HEK293 (cell line): ENCODE measurements around the gene ROBO1.

Experiments used
- CTCF ChIA-PET: fragments of 350-600 bp; formaldehyde crosslinking; extraction: SDS; loops from one replicate; lab custom pipeline; 2021; ENCODE audit warnings: antibody characterized with exemption; lab: Yijun Ruan, JAX
- POLR2A ChIA-PET: fragments of 300-600 bp; formaldehyde crosslinking; extraction: SDS; loops from one replicate; lab custom pipeline; 2020; ENCODE audit warnings: antibody characterized with exemption, inconsistent platforms; lab: Yijun Ruan, JAX
- H3K27ac ChIP-seq: fragments of 200-500 bp; sonication (Bioruptor generic); 2 replicates; pipeline ENCODE4 v1.5.1; 2014; ENCODE audit warnings: low read depth, low read length, control low read depth, inconsistent platforms; ENCODE audit errors: extremely low read depth
- H3K36me3 ChIP-seq, 2 experiments: fragments of 200-500 bp in 1 of 2; sonication (Bioruptor generic) in 1 of 2; 1 replicate in 1 of 2; 2 replicates in 1 of 2; pipeline ENCODE4 v1.5.1; 2014 to 2017; ENCODE audit warnings: inconsistent platforms in 2 of 2, low read length in 2 of 2; ENCODE audit not compliant: control insufficient read depth in 2 of 2, insufficient read depth in 1 of 2
- H3K4me1 ChIP-seq: fragments of 200-500 bp; sonication (Bioruptor generic); 2 replicates; pipeline ENCODE4 v1.5.1; 2014; ENCODE audit warnings: mild to moderate bottlenecking, low read length, inconsistent platforms; ENCODE audit not compliant: control insufficient read depth, insufficient read depth
- H3K4me3 ChIP-seq: 2 replicates; pipeline ENCODE4 v1.5.1; 2011; ENCODE audit warnings: low read depth, mild to moderate bottlenecking, control low read depth, low read length, moderate library complexity
- H3K9me3 ChIP-seq: fragments of 200-500 bp; sonication (Bioruptor generic); 2 replicates; pipeline ENCODE4 v1.5.1; 2014; ENCODE audit warnings: low read depth, low read length, inconsistent platforms; ENCODE audit not compliant: control insufficient read depth, insufficient read depth
- AEBP2 ChIP-seq: fragments of 450-650 bp; formaldehyde crosslinking; IDR thresholded peaks from 2 replicates; pipeline ENCODE4 v1.5.1; 2016; ENCODE audit warnings: missing biosample characterization, missing genetic modification characterization, borderline replicate concordance
- BCL11B ChIP-seq: fragments of 450-650 bp; formaldehyde crosslinking; IDR thresholded peaks from 2 replicates; pipeline ENCODE4 v1.5.1; 2016; ENCODE audit warnings: low read depth, missing biosample characterization, missing genetic modification characterization
- GLIS2 ChIP-seq: fragments of 450-650 bp; formaldehyde crosslinking; IDR thresholded peaks from 2 replicates; pipeline ENCODE4 v1.5.1; 2016; ENCODE audit warnings: missing biosample characterization, missing genetic modification characterization
- HOXA7 ChIP-seq: sonication (generic); formaldehyde crosslinking; IDR thresholded peaks from 2 replicates; pipeline ENCODE4 v1.8.1; 2022; ENCODE audit warnings: missing genetic modification reagents, borderline replicate concordance
- KLF9 ChIP-seq: fragments of 450-650 bp; formaldehyde crosslinking; IDR thresholded peaks from 2 replicates; pipeline ENCODE4 v1.5.1; 2016; ENCODE audit warnings: missing biosample characterization, missing genetic modification characterization, low read depth
- REPIN1 ChIP-seq: fragments of 450-650 bp; formaldehyde crosslinking; IDR thresholded peaks from 2 replicates; pipeline ENCODE4 v1.5.1; 2017; ENCODE audit warnings: missing biosample characterization, missing genetic modification characterization, low read depth
- ZBTB20 ChIP-seq: fragments of 450-650 bp; formaldehyde crosslinking; IDR thresholded peaks from 2 replicates; pipeline ENCODE4 v1.5.1; 2016; ENCODE audit warnings: missing biosample characterization, missing genetic modification characterization
- ZFP69B ChIP-seq: fragments of 450-650 bp; formaldehyde crosslinking; IDR thresholded peaks from 2 replicates; pipeline ENCODE4 v1.5.1; 2016; ENCODE audit warnings: missing biosample characterization, missing genetic modification characterization
- ZNF157 ChIP-seq: fragments of 450-650 bp; formaldehyde crosslinking; IDR thresholded peaks from 2 replicates; pipeline ENCODE4 v1.5.1; 2016; ENCODE audit warnings: missing biosample characterization, missing genetic modification characterization
- ZNF175 ChIP-seq: fragments of 450-650 bp; formaldehyde crosslinking; IDR thresholded peaks from 2 replicates; pipeline ENCODE4 v1.5.1; 2016; ENCODE audit warnings: missing biosample characterization, missing genetic modification characterization
- ZNF184 ChIP-seq: fragments of 450-650 bp; IDR thresholded peaks from 2 replicates; pipeline ENCODE4 v1.5.1; 2018; ENCODE audit warnings: missing biosample characterization, mild to moderate bottlenecking, missing genetic modification characterization
- ZNF341 ChIP-seq: fragments of 450-650 bp; formaldehyde crosslinking; IDR thresholded peaks from 2 replicates; pipeline ENCODE4; 2016; ENCODE audit warnings: low read depth, missing biosample characterization, missing genetic modification characterization
- ZNF37A ChIP-seq: fragments of 450-650 bp; IDR thresholded peaks from 2 replicates; pipeline ENCODE4 v1.5.1; 2018; ENCODE audit warnings: missing biosample characterization, missing genetic modification characterization
- ZNF423 ChIP-seq: fragments of 450-650 bp; formaldehyde crosslinking; IDR thresholded peaks from 2 replicates; pipeline ENCODE4 v1.5.1; 2016; ENCODE audit warnings: missing biosample characterization, missing genetic modification characterization
- ZNF48 ChIP-seq: fragments of 450-650 bp; formaldehyde crosslinking; IDR thresholded peaks from 2 replicates; pipeline ENCODE4 v1.5.1; 2016; ENCODE audit warnings: missing biosample characterization, missing genetic modification characterization
- ZNF530 ChIP-seq: fragments of 450-650 bp; formaldehyde crosslinking; IDR thresholded peaks from 2 replicates; pipeline ENCODE4 v1.5.1; 2016; ENCODE audit warnings: low read depth, missing biosample characterization, missing genetic modification characterization
- ZNF596 ChIP-seq: fragments of 450-650 bp; IDR thresholded peaks from 2 replicates; pipeline ENCODE4 v1.5.0; 2018; ENCODE audit warnings: missing biosample characterization, mild to moderate bottlenecking, missing genetic modification characterization, moderate library complexity
- ZNF629 ChIP-seq: fragments of 450-650 bp; formaldehyde crosslinking; IDR thresholded peaks from 2 replicates; pipeline ENCODE4 v1.5.1; 2017; ENCODE audit warnings: missing biosample characterization, missing genetic modification characterization
- ZNF707 ChIP-seq: fragments of 450-650 bp; formaldehyde crosslinking; IDR thresholded peaks from 2 replicates; pipeline ENCODE4 v1.5.1; 2016; ENCODE audit warnings: missing biosample characterization, missing genetic modification characterization
- ZSCAN18 ChIP-seq: fragments of 450-650 bp; formaldehyde crosslinking; IDR thresholded peaks from 2 replicates; pipeline ENCODE4 v1.5.1; 2016; ENCODE audit warnings: missing biosample characterization, missing genetic modification characterization
- TF ChIP-seq, protein P1 (sequence below): fragments of 450-650 bp; formaldehyde crosslinking; IDR thresholded peaks from 2 replicates; pipeline ENCODE4 v1.5.1; 2016; ENCODE audit warnings: missing biosample characterization, missing genetic modification characterization
- TF ChIP-seq, protein P2 (sequence below): fragments of 450-650 bp; formaldehyde crosslinking; IDR thresholded peaks from 2 replicates; pipeline ENCODE4 v1.5.1; 2017; ENCODE audit warnings: missing biosample characterization, missing genetic modification characterization
- TF ChIP-seq, protein P3 (sequence below): fragments of 450-650 bp; formaldehyde crosslinking; conservative IDR thresholded peaks from 2 replicates; pipeline ENCODE4 v1.5.1; 2016; ENCODE audit warnings: low read depth, missing biosample characterization, missing genetic modification characterization
- TF ChIP-seq, protein P4 (sequence below): fragments of 450-650 bp; formaldehyde crosslinking; IDR thresholded peaks from 2 replicates; pipeline ENCODE4 v1.5.1; 2017; ENCODE audit warnings: missing biosample characterization, missing genetic modification characterization
- TF ChIP-seq, protein P5 (sequence below): fragments of 450-650 bp; formaldehyde crosslinking; IDR thresholded peaks from 2 replicates; pipeline ENCODE4; 2016; ENCODE audit warnings: missing biosample characterization, missing genetic modification characterization

ROBO1 gene

DNA sequence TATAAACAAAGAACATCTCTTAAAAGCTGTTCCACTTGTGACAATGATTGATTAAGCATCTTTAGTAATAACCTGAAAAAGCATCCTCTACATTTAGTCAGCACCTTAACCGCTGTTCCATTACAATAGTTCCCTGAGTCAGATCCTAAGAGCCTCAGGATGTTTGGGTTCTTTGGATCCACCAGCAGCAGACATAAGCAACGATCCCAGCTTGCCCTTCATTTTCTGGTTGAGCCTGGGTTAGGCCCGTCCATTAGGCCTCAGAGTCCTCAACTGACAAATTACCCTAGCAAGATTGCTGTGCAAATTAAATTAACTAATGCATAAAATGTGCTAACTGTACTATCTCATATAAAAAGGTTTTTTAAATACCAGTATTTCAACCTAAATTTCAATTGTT lies 42.3 kb upstream of the ROBO1 start:
- CTCF ChIA-PET = interaction anchor here (0.6 kb wide), 1 partner anchor 16 kb away, joined by 3 read pairs; no protein-coding TSS in a partner anchor

GRCh38 chr3:79809106-79809505 lies 41.3 kb upstream of the ROBO1 start:
- Histone ChIP-seq H3K27ac (no peak overlapping the region), H3K4me1 (no peaks in the 10 kb centered on the region), H3K9me3 (no peaks in the 10 kb centered on the region), H3K36me3 (no peaks in the 10 kb centered on the region), H3K4me3 (no peak overlapping the region)
- CTCF ChIA-PET = interaction anchor here (0.6 kb wide), 1 partner anchor 928 kb away, joined by 3 read pairs; no protein-coding TSS in a partner anchor
- POLR2A ChIA-PET = no interaction called here
- TF ChIP-seq KLF9 (tag by site-specific recombination) (no peak), ZNF530 (tag by site-specific recombination) (no peak), ZNF629 (tag by site-specific recombination) (no peak), ZNF37A (tag by site-specific recombination) (no peak), ZNF184 (tag by site-specific recombination) (no peak), ZNF48 (no peak), REPIN1 (tag by site-specific recombination) (no peak), AEBP2 (tag by site-specific recombination) (no peak), ZSCAN18 (tag by site-specific recombination) (no peak), ZFP69B (no peak), BCL11B (no peak)
- TF ChIP-seq, protein P1, sequence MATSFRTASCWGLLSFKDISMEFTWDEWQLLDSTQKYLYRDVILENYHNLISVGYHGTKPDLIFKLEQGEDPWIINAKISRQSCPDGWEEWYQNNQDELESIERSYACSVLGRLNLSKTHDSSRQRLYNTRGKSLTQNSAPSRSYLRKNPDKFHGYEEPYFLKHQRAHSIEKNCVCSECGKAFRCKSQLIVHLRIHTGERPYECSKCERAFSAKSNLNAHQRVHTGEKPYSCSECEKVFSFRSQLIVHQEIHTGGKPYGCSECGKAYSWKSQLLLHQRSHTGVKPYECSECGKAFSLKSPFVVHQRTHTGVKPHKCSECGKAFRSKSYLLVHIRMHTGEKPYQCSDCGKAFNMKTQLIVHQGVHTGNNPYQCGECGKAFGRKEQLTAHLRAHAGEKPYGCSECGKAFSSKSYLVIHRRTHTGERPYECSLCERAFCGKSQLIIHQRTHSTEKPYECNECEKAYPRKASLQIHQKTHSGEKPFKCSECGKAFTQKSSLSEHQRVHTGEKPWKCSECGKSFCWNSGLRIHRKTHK (tag by site-specific recombination) = no peak
- TF ChIP-seq, protein P2, sequence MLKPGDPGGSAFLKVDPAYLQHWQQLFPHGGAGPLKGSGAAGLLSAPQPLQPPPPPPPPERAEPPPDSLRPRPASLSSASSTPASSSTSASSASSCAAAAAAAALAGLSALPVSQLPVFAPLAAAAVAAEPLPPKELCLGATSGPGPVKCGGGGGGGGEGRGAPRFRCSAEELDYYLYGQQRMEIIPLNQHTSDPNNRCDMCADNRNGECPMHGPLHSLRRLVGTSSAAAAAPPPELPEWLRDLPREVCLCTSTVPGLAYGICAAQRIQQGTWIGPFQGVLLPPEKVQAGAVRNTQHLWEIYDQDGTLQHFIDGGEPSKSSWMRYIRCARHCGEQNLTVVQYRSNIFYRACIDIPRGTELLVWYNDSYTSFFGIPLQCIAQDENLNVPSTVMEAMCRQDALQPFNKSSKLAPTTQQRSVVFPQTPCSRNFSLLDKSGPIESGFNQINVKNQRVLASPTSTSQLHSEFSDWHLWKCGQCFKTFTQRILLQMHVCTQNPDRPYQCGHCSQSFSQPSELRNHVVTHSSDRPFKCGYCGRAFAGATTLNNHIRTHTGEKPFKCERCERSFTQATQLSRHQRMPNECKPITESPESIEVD = no peak
- TF ChIP-seq, protein P3, sequence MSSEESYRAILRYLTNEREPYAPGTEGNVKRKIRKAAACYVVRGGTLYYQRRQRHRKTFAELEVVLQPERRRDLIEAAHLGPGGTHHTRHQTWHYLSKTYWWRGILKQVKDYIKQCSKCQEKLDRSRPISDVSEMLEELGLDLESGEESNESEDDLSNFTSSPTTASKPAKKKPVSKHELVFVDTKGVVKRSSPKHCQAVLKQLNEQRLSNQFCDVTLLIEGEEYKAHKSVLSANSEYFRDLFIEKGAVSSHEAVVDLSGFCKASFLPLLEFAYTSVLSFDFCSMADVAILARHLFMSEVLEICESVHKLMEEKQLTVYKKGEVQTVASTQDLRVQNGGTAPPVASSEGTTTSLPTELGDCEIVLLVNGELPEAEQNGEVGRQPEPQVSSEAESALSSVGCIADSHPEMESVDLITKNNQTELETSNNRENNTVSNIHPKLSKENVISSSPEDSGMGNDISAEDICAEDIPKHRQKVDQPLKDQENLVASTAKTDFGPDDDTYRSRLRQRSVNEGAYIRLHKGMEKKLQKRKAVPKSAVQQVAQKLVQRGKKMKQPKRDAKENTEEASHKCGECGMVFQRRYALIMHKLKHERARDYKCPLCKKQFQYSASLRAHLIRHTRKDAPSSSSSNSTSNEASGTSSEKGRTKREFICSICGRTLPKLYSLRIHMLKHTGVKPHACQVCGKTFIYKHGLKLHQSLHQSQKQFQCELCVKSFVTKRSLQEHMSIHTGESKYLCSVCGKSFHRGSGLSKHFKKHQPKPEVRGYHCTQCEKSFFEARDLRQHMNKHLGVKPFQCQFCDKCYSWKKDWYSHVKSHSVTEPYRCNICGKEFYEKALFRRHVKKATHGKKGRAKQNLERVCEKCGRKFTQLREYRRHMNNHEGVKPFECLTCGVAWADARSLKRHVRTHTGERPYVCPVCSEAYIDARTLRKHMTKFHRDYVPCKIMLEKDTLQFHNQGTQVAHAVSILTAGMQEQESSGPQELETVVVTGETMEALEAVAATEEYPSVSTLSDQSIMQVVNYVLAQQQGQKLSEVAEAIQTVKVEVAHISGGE (tag by site-specific recombination) = no peak
- TF ChIP-seq, protein P4, sequence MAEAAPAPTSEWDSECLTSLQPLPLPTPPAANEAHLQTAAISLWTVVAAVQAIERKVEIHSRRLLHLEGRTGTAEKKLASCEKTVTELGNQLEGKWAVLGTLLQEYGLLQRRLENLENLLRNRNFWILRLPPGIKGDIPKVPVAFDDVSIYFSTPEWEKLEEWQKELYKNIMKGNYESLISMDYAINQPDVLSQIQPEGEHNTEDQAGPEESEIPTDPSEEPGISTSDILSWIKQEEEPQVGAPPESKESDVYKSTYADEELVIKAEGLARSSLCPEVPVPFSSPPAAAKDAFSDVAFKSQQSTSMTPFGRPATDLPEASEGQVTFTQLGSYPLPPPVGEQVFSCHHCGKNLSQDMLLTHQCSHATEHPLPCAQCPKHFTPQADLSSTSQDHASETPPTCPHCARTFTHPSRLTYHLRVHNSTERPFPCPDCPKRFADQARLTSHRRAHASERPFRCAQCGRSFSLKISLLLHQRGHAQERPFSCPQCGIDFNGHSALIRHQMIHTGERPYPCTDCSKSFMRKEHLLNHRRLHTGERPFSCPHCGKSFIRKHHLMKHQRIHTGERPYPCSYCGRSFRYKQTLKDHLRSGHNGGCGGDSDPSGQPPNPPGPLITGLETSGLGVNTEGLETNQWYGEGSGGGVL = no peak

More for the DNA sequence above, 42.3 kb upstream of the ROBO1 start:
- Histone ChIP-seq H3K36me3 (no peaks in the 10 kb centered on the region), H3K4me1 (no peaks in the 10 kb centered on the region), H3K9me3 (no peaks in the 10 kb centered on the region), H3K4me3 (no peak overlapping the region), H3K27ac (no peak overlapping the region)
- no peak for TF ChIP-seq ZBTB20 (tag by site-specific recombination)
- TF ChIP-seq, protein P5, sequence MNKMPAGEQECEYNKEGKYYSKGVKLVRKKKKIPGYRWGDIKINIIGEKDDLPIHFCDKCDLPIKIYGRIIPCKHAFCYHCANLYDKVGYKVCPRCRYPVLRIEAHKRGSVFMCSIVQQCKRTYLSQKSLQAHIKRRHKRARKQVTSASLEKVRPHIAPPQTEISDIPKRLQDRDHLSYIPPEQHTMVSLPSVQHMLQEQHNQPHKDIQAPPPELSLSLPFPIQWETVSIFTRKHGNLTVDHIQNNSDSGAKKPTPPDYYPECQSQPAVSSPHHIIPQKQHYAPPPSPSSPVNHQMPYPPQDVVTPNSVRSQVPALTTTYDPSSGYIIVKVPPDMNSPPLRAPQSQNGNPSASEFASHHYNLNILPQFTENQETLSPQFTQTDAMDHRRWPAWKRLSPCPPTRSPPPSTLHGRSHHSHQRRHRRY (tag by site-specific recombination) = no peak
- TF ChIP-seq ZNF707 = no peak
- TF ChIP-seq ZNF157 (tag by site-specific recombination) = no peak
- no peak for TF ChIP-seq KLF9 (tag by site-specific recombination)
- no peak for TF ChIP-seq ZNF341 (tag by site-specific recombination)
- TF ChIP-seq GLIS2 (tag by site-specific recombination) = no peak
- TF ChIP-seq ZNF596 (tag by site-specific recombination) = no peak
- TF ChIP-seq HOXA7 (CRISPR knock-in tag) = no peak
- no peak for TF ChIP-seq ZNF175 (tag by site-specific recombination)
- TF ChIP-seq ZNF423 (tag by site-specific recombination) = no peak
- POLR2A ChIA-PET = no interaction called here
